ENCODE measurements around the gene PGAM4. TPM values are rescaled to one million over a fixed set of nuclear protein-coding genes. Genes with fewer than 3 reads are reported as not detected.

The PGAM4 gene
- total and polyA plus RNA-seq, 2 of the 13 experiments (the other 11 are each of a cell fraction or from before 2014, with no cell fraction given) = 0.24 to 0.33 TPM

DNA sequence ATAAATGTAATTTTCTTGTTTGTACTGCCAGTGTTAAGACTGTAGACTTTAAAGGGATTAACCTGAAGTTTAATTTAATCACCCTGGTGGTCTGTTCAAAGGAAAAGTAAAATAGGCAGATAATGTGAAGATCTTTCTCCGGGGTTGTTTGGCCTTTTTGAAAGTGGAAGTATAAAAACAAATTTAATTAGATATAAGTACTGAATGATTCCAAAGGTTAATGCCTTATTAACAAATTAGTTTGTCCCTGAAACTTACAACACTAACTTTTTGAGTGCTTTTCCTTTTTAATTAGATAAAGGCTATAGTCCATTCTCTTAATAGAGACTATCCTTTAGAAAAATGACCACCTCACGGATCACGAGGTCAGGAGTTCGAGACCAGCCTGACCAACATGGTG lies 10.4 kb upstream of the PGAM4 start (continued):
- TF ChIP-seq, protein P1, sequence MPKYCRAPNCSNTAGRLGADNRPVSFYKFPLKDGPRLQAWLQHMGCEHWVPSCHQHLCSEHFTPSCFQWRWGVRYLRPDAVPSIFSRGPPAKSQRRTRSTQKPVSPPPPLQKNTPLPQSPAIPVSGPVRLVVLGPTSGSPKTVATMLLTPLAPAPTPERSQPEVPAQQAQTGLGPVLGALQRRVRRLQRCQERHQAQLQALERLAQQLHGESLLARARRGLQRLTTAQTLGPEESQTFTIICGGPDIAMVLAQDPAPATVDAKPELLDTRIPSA (CRISPR knock-in tag; IDR thresholded peaks at IDR 0.05; ENCODE audit: borderline replicate concordance) = no peak
- TF ChIP-seq, protein P2, sequence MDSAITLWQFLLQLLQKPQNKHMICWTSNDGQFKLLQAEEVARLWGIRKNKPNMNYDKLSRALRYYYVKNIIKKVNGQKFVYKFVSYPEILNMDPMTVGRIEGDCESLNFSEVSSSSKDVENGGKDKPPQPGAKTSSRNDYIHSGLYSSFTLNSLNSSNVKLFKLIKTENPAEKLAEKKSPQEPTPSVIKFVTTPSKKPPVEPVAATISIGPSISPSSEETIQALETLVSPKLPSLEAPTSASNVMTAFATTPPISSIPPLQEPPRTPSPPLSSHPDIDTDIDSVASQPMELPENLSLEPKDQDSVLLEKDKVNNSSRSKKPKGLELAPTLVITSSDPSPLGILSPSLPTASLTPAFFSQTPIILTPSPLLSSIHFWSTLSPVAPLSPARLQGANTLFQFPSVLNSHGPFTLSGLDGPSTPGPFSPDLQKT (CRISPR knock-in tag; IDR thresholded peaks at IDR 0.05; ENCODE audit: borderline replicate concordance) = no peak

DNA sequence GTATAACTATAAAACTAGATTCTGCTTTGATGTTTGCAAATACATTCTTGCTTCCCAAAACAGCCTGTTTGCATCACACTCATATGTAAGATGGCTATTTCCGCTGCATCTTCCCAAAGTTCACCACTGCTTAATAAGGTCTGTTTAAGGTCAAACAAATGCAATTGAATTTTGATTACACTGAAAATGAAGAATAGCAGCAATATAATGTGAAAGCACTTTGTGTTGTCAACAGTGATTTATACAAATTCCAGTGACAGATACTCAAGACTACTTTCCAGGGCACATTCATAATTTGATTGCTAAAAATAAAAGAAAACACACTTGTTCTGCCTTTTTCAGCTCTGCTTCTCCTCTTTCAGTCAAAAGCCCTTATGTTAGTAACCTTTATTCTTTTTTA lies 8.1 kb upstream of the PGAM4 start:
- Histone ChIP-seq H3K4me2 (ENCODE audit: low read depth, low read length) (no peak overlapping the region), H3K79me2 (ENCODE audit: insufficient read depth, low read length) (no peaks in the 10 kb centered on the region), H3K36me3 (replicated peaks in 1 of 2; ENCODE audit: control insufficient read depth in 1 of 2, insufficient read depth in 2 of 2, low read length in 2 of 2) (no peaks in the 10 kb centered on the region), H3K9ac (ENCODE audit: insufficient read depth, low read depth, low read length) (no peak overlapping the region), H3K4me3 (replicated peaks in 1 of 3; ENCODE audit: insufficient read depth in 1 of 3, low read depth in 2 of 3, low read length in 3 of 3) (no peak overlapping the region), H3K9me3 (ENCODE audit: low read length) (no peaks in the 10 kb centered on the region), H3K4me1 (ENCODE audit: insufficient read depth, low read length) (no peaks in the 10 kb centered on the region), H3K27me3 (ENCODE audit: control insufficient read depth in 1 of 2, insufficient read depth in 2 of 2, low read length in 2 of 2) (no peaks in the 10 kb centered on the region), H3K27ac (ENCODE audit: extremely low read length, insufficient read depth, low read length) (no peak overlapping the region), H2AFZ (ENCODE audit: low read length) (no peak overlapping the region), H4K20me1 (ENCODE audit: insufficient read depth, low read length) (no peaks in the 10 kb centered on the region)
- ATAC-seq = no peak
- CTCF ChIA-PET (ENCODE audit: low intra/inter-chr PET ratio, low total read pairs) = no interaction called here
- 100% methylated on average over 1 of the region's 1 CpG for WGBS (ENCODE audit: low lambda C conversion rate)
- no peak for DNase-seq (ENCODE audit: low spot score)
- in situ Hi-C loops (cut with HindIII; ENCODE audit: extremely low pct_ligation_motif_present, low pct_unique_long_range_greater_than_20kb) = no loop called here
- FAIRE-seq = no peak
- POLR2A ChIA-PET = no interaction called here
- intact Hi-C loops (cut with micrococcal nuclease; ENCODE audit: unreplicated experiment) = no loop called here
- no peak for TF ChIP-seq ZNF24 (IDR thresholded peaks at IDR 0.05)
- TF ChIP-seq ZNF670 (CRISPR knock-in tag; IDR thresholded peaks at IDR 0.05; ENCODE audit: borderline replicate concordance) = no peak
- BruUV-seq (replicated peaks) = no TSS peak

DNA sequence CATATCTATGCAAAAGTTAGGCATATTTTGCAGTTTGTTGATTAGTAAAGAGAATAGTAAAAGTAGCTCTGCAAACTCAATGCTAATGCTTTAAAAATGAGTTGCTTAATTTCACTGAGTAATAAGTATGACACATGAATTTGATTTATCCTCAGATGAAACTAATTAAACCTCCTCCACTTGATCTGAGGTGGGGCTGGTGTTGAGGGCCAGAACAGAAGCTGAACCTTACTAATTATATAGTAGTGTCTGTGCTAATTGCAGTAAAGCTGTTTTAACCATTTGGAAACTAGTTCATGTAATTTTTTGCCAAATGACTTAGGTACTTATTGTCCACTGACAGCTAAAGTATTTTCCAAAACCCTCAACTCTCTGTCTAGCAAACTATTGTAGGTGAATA lies 7.7 kb upstream of the PGAM4 start:
- BruUV-seq (replicated peaks) = no TSS peak
- no peak overlapping the region for H3K4me2 ChIP-seq (ENCODE audit: low read depth, low read length)
- no peak overlapping the region for H3K4me3 ChIP-seq (replicated peaks in 1 of 3; ENCODE audit: insufficient read depth in 1 of 3, low read depth in 2 of 3, low read length in 3 of 3)
- DNase-seq (ENCODE audit: low spot score) = no peak
- no peak overlapping the region for H3K9ac ChIP-seq (ENCODE audit: insufficient read depth, low read depth, low read length)
- intact Hi-C loops (cut with micrococcal nuclease; ENCODE audit: unreplicated experiment) (no loop called here), in situ Hi-C loops (cut with HindIII; ENCODE audit: extremely low pct_ligation_motif_present, low pct_unique_long_range_greater_than_20kb) (no loop called here)
- H4K20me1 ChIP-seq (ENCODE audit: insufficient read depth, low read length) = no peaks in the 10 kb centered on the region
- H3K79me2 ChIP-seq (ENCODE audit: insufficient read depth, low read length) = no peaks in the 10 kb centered on the region
- no peak overlapping the region for H2AFZ ChIP-seq (ENCODE audit: low read length)
- no peak for FAIRE-seq
- no peaks in the 10 kb centered on the region for H3K36me3 ChIP-seq (replicated peaks in 1 of 2; ENCODE audit: control insufficient read depth in 1 of 2, insufficient read depth in 2 of 2, low read length in 2 of 2)
- no peak for ATAC-seq
- H3K27ac ChIP-seq (ENCODE audit: extremely low read length, insufficient read depth, low read length) = no peak overlapping the region
- TF ChIP-seq BRD4 (CRISPR knock-in tag; IDR thresholded peaks at IDR 0.05) (no peak), CENPT (CRISPR knock-in tag; IDR thresholded peaks at IDR 0.05; ENCODE audit: low read depth) (no peak), ZNF10 (CRISPR knock-in tag; IDR thresholded peaks at IDR 0.05; ENCODE audit: borderline replicate concordance, low read depth) (no peak)
- TF ChIP-seq, protein P3, sequence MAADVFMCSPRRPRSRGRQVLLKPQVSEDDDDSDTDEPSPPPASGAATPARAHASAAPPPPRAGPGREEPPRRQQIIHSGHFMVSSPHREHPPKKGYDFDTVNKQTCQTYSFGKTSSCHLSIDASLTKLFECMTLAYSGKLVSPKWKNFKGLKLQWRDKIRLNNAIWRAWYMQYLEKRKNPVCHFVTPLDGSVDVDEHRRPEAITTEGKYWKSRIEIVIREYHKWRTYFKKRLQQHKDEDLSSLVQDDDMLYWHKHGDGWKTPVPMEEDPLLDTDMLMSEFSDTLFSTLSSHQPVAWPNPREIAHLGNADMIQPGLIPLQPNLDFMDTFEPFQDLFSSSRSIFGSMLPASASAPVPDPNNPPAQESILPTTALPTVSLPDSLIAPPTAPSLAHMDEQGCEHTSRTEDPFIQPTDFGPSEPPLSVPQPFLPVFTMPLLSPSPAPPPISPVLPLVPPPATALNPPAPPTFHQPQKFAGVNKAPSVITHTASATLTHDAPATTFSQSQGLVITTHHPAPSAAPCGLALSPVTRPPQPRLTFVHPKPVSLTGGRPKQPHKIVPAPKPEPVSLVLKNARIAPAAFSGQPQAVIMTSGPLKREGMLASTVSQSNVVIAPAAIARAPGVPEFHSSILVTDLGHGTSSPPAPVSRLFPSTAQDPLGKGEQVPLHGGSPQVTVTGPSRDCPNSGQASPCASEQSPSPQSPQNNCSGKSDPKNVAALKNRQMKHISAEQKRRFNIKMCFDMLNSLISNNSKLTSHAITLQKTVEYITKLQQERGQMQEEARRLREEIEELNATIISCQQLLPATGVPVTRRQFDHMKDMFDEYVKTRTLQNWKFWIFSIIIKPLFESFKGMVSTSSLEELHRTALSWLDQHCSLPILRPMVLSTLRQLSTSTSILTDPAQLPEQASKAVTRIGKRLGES (CRISPR knock-in tag; IDR thresholded peaks at IDR 0.05; ENCODE audit: borderline replicate concordance) = no peak
- TF ChIP-seq, protein P4, sequence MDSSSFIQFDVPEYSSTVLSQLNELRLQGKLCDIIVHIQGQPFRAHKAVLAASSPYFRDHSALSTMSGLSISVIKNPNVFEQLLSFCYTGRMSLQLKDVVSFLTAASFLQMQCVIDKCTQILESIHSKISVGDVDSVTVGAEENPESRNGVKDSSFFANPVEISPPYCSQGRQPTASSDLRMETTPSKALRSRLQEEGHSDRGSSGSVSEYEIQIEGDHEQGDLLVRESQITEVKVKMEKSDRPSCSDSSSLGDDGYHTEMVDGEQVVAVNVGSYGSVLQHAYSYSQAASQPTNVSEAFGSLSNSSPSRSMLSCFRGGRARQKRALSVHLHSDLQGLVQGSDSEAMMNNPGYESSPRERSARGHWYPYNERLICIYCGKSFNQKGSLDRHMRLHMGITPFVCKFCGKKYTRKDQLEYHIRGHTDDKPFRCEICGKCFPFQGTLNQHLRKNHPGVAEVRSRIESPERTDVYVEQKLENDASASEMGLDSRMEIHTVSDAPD (CRISPR knock-in tag; IDR thresholded peaks at IDR 0.05) = no peak
- ChIA-PET CTCF (ENCODE audit: low intra/inter-chr PET ratio, low total read pairs) (no interaction called here), POLR2A (no interaction called here)
- H3K4me1 ChIP-seq (ENCODE audit: insufficient read depth, low read length) = no peaks in the 10 kb centered on the region
- no peaks in the 10 kb centered on the region for H3K27me3 ChIP-seq (ENCODE audit: control insufficient read depth in 1 of 2, insufficient read depth in 2 of 2, low read length in 2 of 2)
- no peaks in the 10 kb centered on the region for H3K9me3 ChIP-seq (ENCODE audit: low read length)
